Fibroblast of lung (primary cell): Measurements from ENCODE around the gene POLR2L.

Source experiments
- CTCF ChIP-seq, 2 donors: IDR thresholded peaks in 1 of 2; conservative IDR thresholded peaks in 1 of 2; 1 replicate in 1 of 2; 2 replicates in 1 of 2; pipeline ENCODE4 v1.5.1; 2011 to 2012; ENCODE audit warnings: low read length in 2 of 2, control low read depth in 1 of 2, inconsistent platforms in 1 of 2, low read depth in 1 of 2, mild to moderate bottlenecking in 1 of 2
- EZH2 ChIP-seq: IDR thresholded peaks from 2 replicates; pipeline ENCODE4 v1.5.1; 2012; ENCODE audit warnings: low read length, control low read depth, mild to moderate bottlenecking; ENCODE audit errors: missing control alignments

- TF ChIP-seq CTCF (conservative IDR thresholded peaks at IDR 0.05 in 1 of 2, IDR thresholded peaks at IDR 0.05 in 1 of 2; ENCODE audit: low read depth in 1 of 2, low read length in 2 of 2) (no peak), EZH2 (no peak)
Observed at GRCh38 chr11:871472-871871, 29.1 kb upstream of the POLR2L start.
